ENCODE measurements around the gene CFAP100. TPM values are rescaled to one million over a fixed set of nuclear protein-coding genes. Genes with fewer than 3 reads are reported as not detected.

CFAP100 gene
- total and polyA plus RNA-seq, 10 of the 15 experiments (the other 5 are each of a cell fraction or from before 2014, with no cell fraction given) = 0.04 to 0.27 TPM; not detected in 8

DNA sequence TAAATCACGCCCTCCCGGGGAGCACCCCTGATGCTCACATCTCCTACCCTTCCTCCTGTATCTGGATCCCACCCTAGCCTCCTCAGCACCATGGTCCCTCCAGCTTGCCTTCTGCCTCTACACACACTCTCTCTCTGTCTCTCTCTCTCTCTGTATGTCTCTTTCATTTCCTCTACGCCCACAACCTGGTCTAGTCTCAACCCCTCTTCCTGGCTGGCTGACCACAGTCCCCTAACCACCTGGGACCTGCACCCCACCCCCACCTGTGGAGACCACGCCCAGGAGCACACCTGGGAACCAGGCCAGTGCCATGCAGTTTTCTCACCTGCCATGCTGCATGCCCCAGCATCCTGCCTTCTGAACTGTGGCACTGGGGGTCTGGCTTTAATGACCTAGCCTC is 4.0 kb upstream of the CFAP100 start:
- CTCF ChIA-PET = interaction anchor here (0.6 to 1.6 kb wide), 3 partner anchors 22 to 84 kb away, joined by 3 to 5 read pairs (median 3); no protein-coding TSS in a partner anchor

More for the DNA sequence above, 4.0 kb upstream of the CFAP100 start:
- SMC1A ChIA-PET (ENCODE audit: uncharacterized antibody, unreplicated experiment) = no interaction called here
- POLR2A ChIA-PET = no interaction called here
- no peaks in the 10 kb centered on the region for H3K79me2 ChIP-seq (ENCODE audit: control insufficient read depth, insufficient read depth, low read length)
- peaks cover 13% of the 10 kb centered on the region for H3K4me1 ChIP-seq (ENCODE audit: control insufficient read depth, insufficient read depth, low read length)
- no peak overlapping the region for H3K9ac ChIP-seq (ENCODE audit: control insufficient read depth, insufficient read depth, low read length)
- H3K27ac ChIP-seq (ENCODE audit: control insufficient read depth, insufficient read depth) = no peak overlapping the region
- no peak for ATAC-seq
- H2AFZ ChIP-seq (ENCODE audit: control insufficient read depth, low read depth, low read length) = no peak overlapping the region
- H4K20me1 ChIP-seq (ENCODE audit: control insufficient read depth, insufficient read depth) = no peaks in the 10 kb centered on the region
- DNase-seq (ENCODE audit: low read depth, low spot score) = no peak
- H3K27me3 ChIP-seq (replicated peaks in 1 of 2; ENCODE audit: control insufficient read depth in 2 of 2, insufficient read depth in 2 of 2, low read length in 1 of 2) = peaks cover 0 to 3% of the 10 kb centered on the region in 2 experiments; a peak in 2 of 4 replicates
- RAD21 ChIA-PET (ENCODE audit: unreplicated experiment) = no interaction called here
- no TSS peak for BruUV-seq (replicated peaks)
- no peak for FAIRE-seq
- 0% methylated on average over 4 of the region's 4 CpGs for WGBS (ENCODE audit: insufficient coverage, insufficient replicate concordance, low lambda C conversion rate, missing lambda C conversion rate)
- H3K4me2 ChIP-seq (ENCODE audit: control insufficient read depth, insufficient read depth) = no peak overlapping the region
- H3K4me3 ChIP-seq = no peak overlapping the region
- intact Hi-C loops (cut with micrococcal nuclease; ENCODE audit: unreplicated experiment) (no loop called here), in situ Hi-C loops (cut with MboI) (loop anchor here (10.0 to 25.0 kb wide), 2 partner anchors 103 to 256 kb away; no protein-coding TSS in a partner anchor)
- no peaks in the 10 kb centered on the region for H3K9me3 ChIP-seq (replicated peaks; ENCODE audit: control insufficient read depth, insufficient read depth, low read length)
- H3K36me3 ChIP-seq (ENCODE audit: control insufficient read depth in 2 of 2, insufficient read depth in 2 of 2, low read length in 1 of 2) = no peaks in the 10 kb centered on the region
- TF ChIP-seq, protein P1, sequence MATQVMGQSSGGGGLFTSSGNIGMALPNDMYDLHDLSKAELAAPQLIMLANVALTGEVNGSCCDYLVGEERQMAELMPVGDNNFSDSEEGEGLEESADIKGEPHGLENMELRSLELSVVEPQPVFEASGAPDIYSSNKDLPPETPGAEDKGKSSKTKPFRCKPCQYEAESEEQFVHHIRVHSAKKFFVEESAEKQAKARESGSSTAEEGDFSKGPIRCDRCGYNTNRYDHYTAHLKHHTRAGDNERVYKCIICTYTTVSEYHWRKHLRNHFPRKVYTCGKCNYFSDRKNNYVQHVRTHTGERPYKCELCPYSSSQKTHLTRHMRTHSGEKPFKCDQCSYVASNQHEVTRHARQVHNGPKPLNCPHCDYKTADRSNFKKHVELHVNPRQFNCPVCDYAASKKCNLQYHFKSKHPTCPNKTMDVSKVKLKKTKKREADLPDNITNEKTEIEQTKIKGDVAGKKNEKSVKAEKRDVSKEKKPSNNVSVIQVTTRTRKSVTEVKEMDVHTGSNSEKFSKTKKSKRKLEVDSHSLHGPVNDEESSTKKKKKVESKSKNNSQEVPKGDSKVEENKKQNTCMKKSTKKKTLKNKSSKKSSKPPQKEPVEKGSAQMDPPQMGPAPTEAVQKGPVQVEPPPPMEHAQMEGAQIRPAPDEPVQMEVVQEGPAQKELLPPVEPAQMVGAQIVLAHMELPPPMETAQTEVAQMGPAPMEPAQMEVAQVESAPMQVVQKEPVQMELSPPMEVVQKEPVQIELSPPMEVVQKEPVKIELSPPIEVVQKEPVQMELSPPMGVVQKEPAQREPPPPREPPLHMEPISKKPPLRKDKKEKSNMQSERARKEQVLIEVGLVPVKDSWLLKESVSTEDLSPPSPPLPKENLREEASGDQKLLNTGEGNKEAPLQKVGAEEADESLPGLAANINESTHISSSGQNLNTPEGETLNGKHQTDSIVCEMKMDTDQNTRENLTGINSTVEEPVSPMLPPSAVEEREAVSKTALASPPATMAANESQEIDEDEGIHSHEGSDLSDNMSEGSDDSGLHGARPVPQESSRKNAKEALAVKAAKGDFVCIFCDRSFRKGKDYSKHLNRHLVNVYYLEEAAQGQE (IDR thresholded peaks at IDR 0.05; ENCODE audit: low read depth, low read length) = no peak
- TF ChIP-seq RUNX3 (IDR thresholded peaks at IDR 0.05; ENCODE audit: low read length) (peak; percentile 52), ZBED1 (IDR thresholded peaks at IDR 0.05; ENCODE audit: borderline replicate concordance) (no peak)

Data from GM12878 (cell line).